ENCODE results near the gene C4orf17. TPM values are rescaled to one million over a fixed set of nuclear protein-coding genes. Genes with fewer than 3 reads are reported as not detected.
"Not testable (repeated sequence)": the region's sequence is repeated elsewhere in the genome, so short reads cannot be mapped to it uniquely, and the experiment has no call there.

Gene C4orf17
- total RNA-seq, 1 donor from 2014 or later = not detected

GRCh38 chr4:99518601-99519295 is 7.9 kb downstream of the C4orf17 start:
- no peak for DNase-seq (ENCODE audit: low read depth)
- no peaks in the 10 kb centered on the region for H3K36me3 ChIP-seq (ENCODE audit: control insufficient read depth, insufficient read depth, low read length)
- TF ChIP-seq CTCF (IDR thresholded peaks at IDR 0.05; ENCODE audit: insufficient read depth, low read length, poor library complexity, severe bottlenecking) = no peak
- no peak overlapping the region for H3K4me3 ChIP-seq (ENCODE audit: low read depth, low read length)
- H3K27me3 ChIP-seq (ENCODE audit: control insufficient read depth, insufficient read depth, low read length) = no peaks in the 10 kb centered on the region

GRCh38 chr4:99529228-99529627 is 18.4 kb downstream of the C4orf17 start:
- no peak for DNase-seq (ENCODE audit: low read depth)
- Histone ChIP-seq H3K27me3 (ENCODE audit: control insufficient read depth, insufficient read depth, low read length) (no peaks in the 10 kb centered on the region), H3K36me3 (ENCODE audit: control insufficient read depth, insufficient read depth, low read length) (no peaks in the 10 kb centered on the region), H3K4me3 (ENCODE audit: low read depth, low read length) (no peak overlapping the region)
- no peak for TF ChIP-seq CTCF (IDR thresholded peaks at IDR 0.05; ENCODE audit: insufficient read depth, low read length, poor library complexity, severe bottlenecking)

- no peak overlapping the region for H3K4me3 ChIP-seq (ENCODE audit: low read depth, low read length)
- DNase-seq (ENCODE audit: low read depth) = no peak
- no peaks in the 10 kb centered on the region for H3K27me3 ChIP-seq (ENCODE audit: control insufficient read depth, insufficient read depth, low read length)
- no peak for TF ChIP-seq CTCF (IDR thresholded peaks at IDR 0.05; ENCODE audit: insufficient read depth, low read length, poor library complexity, severe bottlenecking)
- H3K36me3 ChIP-seq (ENCODE audit: control insufficient read depth, insufficient read depth, low read length) = no peaks in the 10 kb centered on the region
These were observed 19.1 kb downstream of the C4orf17 start for GRCh38 chr4:99529956-99530355.

GRCh38 chr4:99534699-99535098 is 23.9 kb downstream of the C4orf17 start:
- H3K4me3 ChIP-seq (ENCODE audit: low read depth, low read length); H3K27me3 ChIP-seq (ENCODE audit: control insufficient read depth, insufficient read depth, low read length); DNase-seq (ENCODE audit: low read depth); H3K36me3 ChIP-seq (ENCODE audit: control insufficient read depth, insufficient read depth, low read length): not testable (repeated sequence)

- Histone ChIP-seq H3K4me3 (ENCODE audit: low read depth, low read length) (no peak overlapping the region), H3K27me3 (ENCODE audit: control insufficient read depth, insufficient read depth, low read length) (no peaks in the 10 kb centered on the region), H3K36me3 (ENCODE audit: control insufficient read depth, insufficient read depth, low read length) (no peaks in the 10 kb centered on the region)
- DNase-seq (ENCODE audit: low read depth) = no peak
- TF ChIP-seq CTCF (IDR thresholded peaks at IDR 0.05; ENCODE audit: insufficient read depth, low read length, poor library complexity, severe bottlenecking) = no peak
These were observed 25.4 kb downstream of the C4orf17 start for GRCh38 chr4:99536271-99536670.

- TF ChIP-seq CTCF (IDR thresholded peaks at IDR 0.05; ENCODE audit: insufficient read depth, low read length, poor library complexity, severe bottlenecking) = no peak
These were observed 26.0 kb downstream of the C4orf17 start for GRCh38 chr4:99536848-99537247.

More at GRCh38 chr4:99536848-99537247, 26.0 kb downstream of the C4orf17 start:
- H3K4me3 ChIP-seq (ENCODE audit: low read depth, low read length) = no peak overlapping the region
- no peaks in the 10 kb centered on the region for H3K27me3 ChIP-seq (ENCODE audit: control insufficient read depth, insufficient read depth, low read length)
- no peak for DNase-seq (ENCODE audit: low read depth)
- no peaks in the 10 kb centered on the region for H3K36me3 ChIP-seq (ENCODE audit: control insufficient read depth, insufficient read depth, low read length)

All from kidney epithelial cell (primary cell).